ENCODE results near the gene MAN2B2. TPM values are rescaled to one million over a fixed set of nuclear protein-coding genes. Genes with fewer than 3 reads are reported as not detected.

The MAN2B2 gene
- total RNA-seq, 1 donor from 2014 or later = 32.2 TPM

DNA sequence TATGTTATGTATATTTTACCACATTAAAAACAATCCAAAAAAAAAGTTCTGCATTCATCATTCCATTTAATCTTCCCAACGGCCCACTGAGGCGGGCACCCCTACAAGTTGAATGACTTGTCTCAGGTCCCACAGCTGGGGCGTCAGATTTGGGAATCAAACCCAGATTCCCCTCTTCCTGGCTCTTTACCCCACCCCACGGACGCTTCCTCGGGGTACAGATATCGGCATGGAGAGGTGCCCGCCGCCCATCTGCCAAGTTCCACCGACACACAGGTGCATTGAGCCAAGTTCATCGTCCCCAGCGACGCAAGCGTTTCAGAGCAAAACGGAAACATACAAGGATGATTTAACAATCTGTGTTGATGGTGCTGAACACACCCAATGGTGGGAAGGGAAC lies 36.9 kb upstream of the MAN2B2 start:
- no peak for DNase-seq (ENCODE audit: low read depth)
- H3K4me1 Mint-ChIP-seq (ENCODE audit: low read depth, unreplicated experiment) = no peaks in the 10 kb centered on the region
- Histone ChIP-seq H3K27ac (ENCODE audit: low read depth, low read length) (no peak overlapping the region), H3K27me3 (ENCODE audit: insufficient read depth, low read length) (peaks cover 2% of the 10 kb centered on the region), H3K36me3 (ENCODE audit: insufficient read depth, low read length) (no peaks in the 10 kb centered on the region), H3K4me1 (ENCODE audit: insufficient read depth, low read length) (no peaks in the 10 kb centered on the region), H3K9ac (ENCODE audit: low read length) (no peak overlapping the region), H3K4me2 (ENCODE audit: low read length) (no peak overlapping the region), H4K20me1 (ENCODE audit: insufficient read depth, low read length) (peaks cover 4% of the 10 kb centered on the region), H2AFZ (ENCODE audit: low read depth, low read length) (no peak overlapping the region), H3K9me3 (ENCODE audit: insufficient read depth, low read depth, low read length) (peaks cover 8% of the 10 kb centered on the region), H3K4me3 (ENCODE audit: insufficient read depth, low read depth, low read length) (no peak overlapping the region), H3K79me2 (ENCODE audit: insufficient read depth, low read length) (no peaks in the 10 kb centered on the region)
- no peak overlapping the region for H3K4me3 Mint-ChIP-seq (ENCODE audit: unreplicated experiment)
- no peak for TF ChIP-seq EZH2 (IDR thresholded peaks at IDR 0.05; ENCODE audit: insufficient read depth, low read length)
- TF ChIP-seq, protein P1, sequence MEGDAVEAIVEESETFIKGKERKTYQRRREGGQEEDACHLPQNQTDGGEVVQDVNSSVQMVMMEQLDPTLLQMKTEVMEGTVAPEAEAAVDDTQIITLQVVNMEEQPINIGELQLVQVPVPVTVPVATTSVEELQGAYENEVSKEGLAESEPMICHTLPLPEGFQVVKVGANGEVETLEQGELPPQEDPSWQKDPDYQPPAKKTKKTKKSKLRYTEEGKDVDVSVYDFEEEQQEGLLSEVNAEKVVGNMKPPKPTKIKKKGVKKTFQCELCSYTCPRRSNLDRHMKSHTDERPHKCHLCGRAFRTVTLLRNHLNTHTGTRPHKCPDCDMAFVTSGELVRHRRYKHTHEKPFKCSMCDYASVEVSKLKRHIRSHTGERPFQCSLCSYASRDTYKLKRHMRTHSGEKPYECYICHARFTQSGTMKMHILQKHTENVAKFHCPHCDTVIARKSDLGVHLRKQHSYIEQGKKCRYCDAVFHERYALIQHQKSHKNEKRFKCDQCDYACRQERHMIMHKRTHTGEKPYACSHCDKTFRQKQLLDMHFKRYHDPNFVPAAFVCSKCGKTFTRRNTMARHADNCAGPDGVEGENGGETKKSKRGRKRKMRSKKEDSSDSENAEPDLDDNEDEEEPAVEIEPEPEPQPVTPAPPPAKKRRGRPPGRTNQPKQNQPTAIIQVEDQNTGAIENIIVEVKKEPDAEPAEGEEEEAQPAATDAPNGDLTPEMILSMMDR (IDR thresholded peaks at IDR 0.05; ENCODE audit: insufficient read depth, low read depth, low read length) = no peak
- H3K27ac Mint-ChIP-seq (ENCODE audit: unreplicated experiment) = no peak overlapping the region
- H3K27me3 Mint-ChIP-seq (ENCODE audit: low read depth, unreplicated experiment) = peaks cover 38% of the 10 kb centered on the region
- peaks cover 5% of the 10 kb centered on the region for H3K9me3 Mint-ChIP-seq (ENCODE audit: unreplicated experiment)
- H3K36me3 Mint-ChIP-seq (ENCODE audit: low read depth, unreplicated experiment) = no peaks in the 10 kb centered on the region
- FAIRE-seq = no peak

DNA sequence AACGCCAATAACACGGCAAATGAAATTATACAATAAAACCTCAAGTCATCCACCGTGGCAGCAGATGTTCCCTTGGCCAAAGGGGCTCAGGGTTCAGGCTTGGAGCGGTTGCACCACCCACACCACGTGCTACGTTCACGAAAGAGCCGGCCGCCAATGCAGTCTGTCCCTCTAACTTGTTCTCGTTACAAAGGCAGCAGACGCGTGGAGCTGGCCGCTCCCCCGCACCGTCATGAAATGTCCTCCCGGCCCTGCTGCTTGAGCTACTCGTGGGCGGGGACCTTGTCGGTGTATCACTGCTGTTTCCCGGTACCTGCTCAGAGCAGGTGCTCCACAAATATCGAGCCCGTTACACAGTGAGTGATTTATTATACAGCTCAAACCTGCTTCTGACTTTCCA lies 36.4 kb upstream of the MAN2B2 start:
- no peaks in the 10 kb centered on the region for H3K4me1 ChIP-seq (ENCODE audit: insufficient read depth, low read length)
- Mint-ChIP-seq H3K4me1 (ENCODE audit: low read depth, unreplicated experiment) (no peaks in the 10 kb centered on the region), H3K9me3 (ENCODE audit: unreplicated experiment) (peaks cover 5% of the 10 kb centered on the region), H3K36me3 (ENCODE audit: low read depth, unreplicated experiment) (no peaks in the 10 kb centered on the region), H3K27me3 (ENCODE audit: low read depth, unreplicated experiment) (peaks cover 40% of the 10 kb centered on the region), H3K27ac (ENCODE audit: unreplicated experiment) (no peak overlapping the region), H3K4me3 (ENCODE audit: unreplicated experiment) (no peak overlapping the region)
- H3K36me3 ChIP-seq (ENCODE audit: insufficient read depth, low read length) = no peaks in the 10 kb centered on the region
- peaks cover 4% of the 10 kb centered on the region for H4K20me1 ChIP-seq (ENCODE audit: insufficient read depth, low read length)
- H3K27ac ChIP-seq (ENCODE audit: low read depth, low read length) = no peak overlapping the region
- H3K27me3 ChIP-seq (ENCODE audit: insufficient read depth, low read length) = peaks cover 2% of the 10 kb centered on the region
- no peak overlapping the region for H3K4me3 ChIP-seq (ENCODE audit: insufficient read depth, low read depth, low read length)
- no peak overlapping the region for H3K9ac ChIP-seq (ENCODE audit: low read length)
- no peaks in the 10 kb centered on the region for H3K79me2 ChIP-seq (ENCODE audit: insufficient read depth, low read length)
- TF ChIP-seq, protein P1 (IDR thresholded peaks at IDR 0.05; ENCODE audit: insufficient read depth, low read depth, low read length) = no peak
- TF ChIP-seq EZH2 (IDR thresholded peaks at IDR 0.05; ENCODE audit: insufficient read depth, low read length) = no peak
- no peak overlapping the region for H3K4me2 ChIP-seq (ENCODE audit: low read length)
- no peak for FAIRE-seq
- peaks cover 8% of the 10 kb centered on the region for H3K9me3 ChIP-seq (ENCODE audit: insufficient read depth, low read depth, low read length)
- no peak overlapping the region for H2AFZ ChIP-seq (ENCODE audit: low read depth, low read length)
- no peak for DNase-seq (ENCODE audit: low read depth)

DNA sequence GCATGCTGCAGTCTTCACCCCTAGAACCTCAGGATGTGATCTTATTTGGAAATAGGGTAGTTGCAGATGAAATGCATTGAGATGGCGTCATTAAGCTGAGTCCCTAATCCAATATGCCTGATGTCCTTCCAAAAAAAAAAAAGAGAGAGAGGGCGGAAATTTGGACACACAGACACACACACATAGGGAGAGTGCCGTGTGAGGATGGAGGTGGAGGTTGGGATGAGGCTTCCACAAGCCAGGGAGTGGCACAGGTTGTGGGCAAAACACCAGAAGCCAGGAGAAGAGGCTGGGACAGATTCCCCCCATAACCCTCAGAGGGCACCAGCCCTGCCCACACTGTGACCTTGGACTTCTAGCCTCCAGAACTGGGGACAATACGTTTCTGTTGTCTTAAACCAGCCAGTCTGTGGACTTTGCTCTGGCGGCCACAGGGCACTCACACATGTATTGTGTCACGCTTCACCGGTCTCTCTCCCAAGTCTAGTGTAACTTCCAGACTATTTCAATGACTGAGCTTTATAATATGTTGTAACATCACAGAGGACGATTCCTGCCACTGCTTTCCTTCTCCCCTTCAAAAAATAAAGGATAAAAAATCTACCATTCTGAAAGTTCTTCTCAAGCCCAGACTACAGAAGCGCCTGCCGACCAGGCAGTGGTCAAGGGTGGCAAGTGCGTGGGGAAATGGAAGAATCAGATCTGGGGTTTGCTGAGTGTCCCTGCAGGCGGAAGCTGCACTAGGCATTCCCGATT lies 35.8 kb upstream of the MAN2B2 start:
- Histone ChIP-seq H3K9ac (ENCODE audit: low read length) (no peak overlapping the region), H3K4me2 (ENCODE audit: low read length) (no peak overlapping the region), H3K4me3 (ENCODE audit: insufficient read depth, low read depth, low read length) (no peak overlapping the region), H3K79me2 (ENCODE audit: insufficient read depth, low read length) (no peaks in the 10 kb centered on the region), H3K27ac (ENCODE audit: low read depth, low read length) (no peak overlapping the region), H3K27me3 (ENCODE audit: insufficient read depth, low read length) (peaks cover 2% of the 10 kb centered on the region), H4K20me1 (ENCODE audit: insufficient read depth, low read length) (peaks cover under 1% of the 10 kb centered on the region), H3K4me1 (ENCODE audit: insufficient read depth, low read length) (no peaks in the 10 kb centered on the region), H3K9me3 (ENCODE audit: insufficient read depth, low read depth, low read length) (peaks cover 8% of the 10 kb centered on the region), H3K36me3 (ENCODE audit: insufficient read depth, low read length) (no peaks in the 10 kb centered on the region), H2AFZ (ENCODE audit: low read depth, low read length) (no peak overlapping the region)
- TF ChIP-seq, protein P1 (IDR thresholded peaks at IDR 0.05; ENCODE audit: insufficient read depth, low read depth, low read length) = no peak
- TF ChIP-seq EZH2 (IDR thresholded peaks at IDR 0.05; ENCODE audit: insufficient read depth, low read length) = no peak
- Mint-ChIP-seq H3K4me3 (ENCODE audit: unreplicated experiment) (no peak overlapping the region), H3K27me3 (ENCODE audit: low read depth, unreplicated experiment) (peaks cover 46% of the 10 kb centered on the region), H3K4me1 (ENCODE audit: low read depth, unreplicated experiment) (no peaks in the 10 kb centered on the region), H3K9me3 (ENCODE audit: unreplicated experiment) (peaks cover 5% of the 10 kb centered on the region), H3K27ac (ENCODE audit: unreplicated experiment) (no peak overlapping the region), H3K36me3 (ENCODE audit: low read depth, unreplicated experiment) (no peaks in the 10 kb centered on the region)
- FAIRE-seq (no peak), DNase-seq (ENCODE audit: low read depth) (no peak)

Measured in astrocyte (in vitro differentiated cells and primary cell).